ENCODE measurements around the gene ZNF219. TPM values are rescaled to one million over a fixed set of nuclear protein-coding genes. Genes with fewer than 3 reads are reported as not detected.

ZNF219 gene
- total and polyA plus RNA-seq, 2 of the 13 experiments (the other 11 are each of a cell fraction or from before 2014, with no cell fraction given), result 34.5 to 36.6 TPM

DNA sequence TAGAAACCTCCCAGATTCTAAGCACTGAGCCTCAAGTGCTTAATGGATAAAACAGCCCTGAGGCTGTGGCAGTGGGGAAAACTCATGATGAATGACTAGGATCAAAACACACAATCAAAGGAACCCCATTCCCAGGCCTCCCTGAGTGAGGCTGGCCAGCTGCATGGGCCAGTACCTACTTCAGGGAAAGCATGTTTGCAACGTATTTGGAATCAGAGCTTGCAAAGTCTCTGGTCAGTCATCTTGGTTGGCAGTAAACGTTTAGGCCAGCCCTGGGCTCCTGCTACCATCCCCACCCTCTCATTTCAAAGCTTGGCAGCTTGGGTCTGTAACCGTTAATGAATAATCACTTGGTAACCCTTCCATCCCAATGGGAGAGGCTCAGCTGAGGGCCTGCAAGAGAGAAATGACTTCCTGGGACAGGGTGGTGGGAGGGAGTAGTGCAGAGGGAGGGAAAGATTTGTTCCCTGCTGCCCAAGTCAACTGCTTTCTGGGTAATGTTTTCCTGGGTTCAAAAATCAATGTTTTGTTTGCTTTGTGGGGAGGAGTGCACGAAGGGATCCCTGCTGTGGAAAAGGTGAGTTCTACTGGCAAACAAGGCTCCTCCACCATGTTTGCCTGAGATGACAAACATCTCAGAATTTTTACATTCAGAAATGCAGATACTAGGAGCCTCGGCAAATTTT, 42.9 kb downstream of the ZNF219 start (continued):
- TF ChIP-seq, protein P1, sequence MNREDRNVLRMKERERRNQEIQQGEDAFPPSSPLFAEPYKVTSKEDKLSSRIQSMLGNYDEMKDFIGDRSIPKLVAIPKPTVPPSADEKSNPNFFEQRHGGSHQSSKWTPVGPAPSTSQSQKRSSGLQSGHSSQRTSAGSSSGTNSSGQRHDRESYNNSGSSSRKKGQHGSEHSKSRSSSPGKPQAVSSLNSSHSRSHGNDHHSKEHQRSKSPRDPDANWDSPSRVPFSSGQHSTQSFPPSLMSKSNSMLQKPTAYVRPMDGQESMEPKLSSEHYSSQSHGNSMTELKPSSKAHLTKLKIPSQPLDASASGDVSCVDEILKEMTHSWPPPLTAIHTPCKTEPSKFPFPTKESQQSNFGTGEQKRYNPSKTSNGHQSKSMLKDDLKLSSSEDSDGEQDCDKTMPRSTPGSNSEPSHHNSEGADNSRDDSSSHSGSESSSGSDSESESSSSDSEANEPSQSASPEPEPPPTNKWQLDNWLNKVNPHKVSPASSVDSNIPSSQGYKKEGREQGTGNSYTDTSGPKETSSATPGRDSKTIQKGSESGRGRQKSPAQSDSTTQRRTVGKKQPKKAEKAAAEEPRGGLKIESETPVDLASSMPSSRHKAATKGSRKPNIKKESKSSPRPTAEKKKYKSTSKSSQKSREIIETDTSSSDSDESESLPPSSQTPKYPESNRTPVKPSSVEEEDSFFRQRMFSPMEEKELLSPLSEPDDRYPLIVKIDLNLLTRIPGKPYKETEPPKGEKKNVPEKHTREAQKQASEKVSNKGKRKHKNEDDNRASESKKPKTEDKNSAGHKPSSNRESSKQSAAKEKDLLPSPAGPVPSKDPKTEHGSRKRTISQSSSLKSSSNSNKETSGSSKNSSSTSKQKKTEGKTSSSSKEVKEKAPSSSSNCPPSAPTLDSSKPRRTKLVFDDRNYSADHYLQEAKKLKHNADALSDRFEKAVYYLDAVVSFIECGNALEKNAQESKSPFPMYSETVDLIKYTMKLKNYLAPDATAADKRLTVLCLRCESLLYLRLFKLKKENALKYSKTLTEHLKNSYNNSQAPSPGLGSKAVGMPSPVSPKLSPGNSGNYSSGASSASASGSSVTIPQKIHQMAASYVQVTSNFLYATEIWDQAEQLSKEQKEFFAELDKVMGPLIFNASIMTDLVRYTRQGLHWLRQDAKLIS (CRISPR knock-in tag; IDR thresholded peaks at IDR 0.05), result no peak; the same call in 1 of the 2 replicates
- TF ChIP-seq TBP (CRISPR knock-in tag; IDR thresholded peaks at IDR 0.05) (no peak), ONECUT2 (CRISPR knock-in tag; IDR thresholded peaks at IDR 0.05) (peak; percentile 87), ZNF850 (CRISPR knock-in tag; conservative IDR thresholded peaks at IDR 0.05) (no peak), PRPF4 (IDR thresholded peaks at IDR 0.05; ENCODE audit: low read depth, low read length, poor library complexity, severe bottlenecking) (no peak), KDM3A (CRISPR knock-in tag; IDR thresholded peaks at IDR 0.05; ENCODE audit: low read depth) (no peak), DNMT3B (CRISPR knock-in tag; conservative IDR thresholded peaks at IDR 0.05) (no peak), RFX5 (IDR thresholded peaks at IDR 0.05; ENCODE audit: low read depth, low read length) (no peak), NR2C2 (CRISPR knock-in tag; IDR thresholded peaks at IDR 0.05; ENCODE audit: borderline replicate concordance) (peak; percentile 55), KLF15 (CRISPR knock-in tag; IDR thresholded peaks at IDR 0.05; ENCODE audit: borderline replicate concordance) (no peak), ZNF121 (CRISPR knock-in tag; IDR thresholded peaks at IDR 0.05) (no peak), RAD51 (IDR thresholded peaks at IDR 0.05; ENCODE audit: borderline replicate concordance) (no peak), ELF1 (CRISPR knock-in tag; IDR thresholded peaks at IDR 0.05) (peak; percentile 75), NKX3-1 (CRISPR knock-in tag; IDR thresholded peaks at IDR 0.05) (peak; percentile 85; the same call in 1 of the 2 replicates)
- TF ChIP-seq, protein P2, sequence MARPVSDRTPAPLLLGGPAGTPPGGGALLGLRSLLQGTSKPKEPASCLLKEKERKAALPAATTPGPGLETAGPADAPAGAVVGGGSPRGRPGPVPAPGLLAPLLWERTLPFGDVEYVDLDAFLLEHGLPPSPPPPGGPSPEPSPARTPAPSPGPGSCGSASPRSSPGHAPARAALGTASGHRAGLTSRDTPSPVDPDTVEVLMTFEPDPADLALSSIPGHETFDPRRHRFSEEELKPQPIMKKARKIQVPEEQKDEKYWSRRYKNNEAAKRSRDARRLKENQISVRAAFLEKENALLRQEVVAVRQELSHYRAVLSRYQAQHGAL (CRISPR knock-in tag; IDR thresholded peaks at IDR 0.05; ENCODE audit: not compliant biosample characterization), result peak; percentile 37
- TF ChIP-seq, protein P3, sequence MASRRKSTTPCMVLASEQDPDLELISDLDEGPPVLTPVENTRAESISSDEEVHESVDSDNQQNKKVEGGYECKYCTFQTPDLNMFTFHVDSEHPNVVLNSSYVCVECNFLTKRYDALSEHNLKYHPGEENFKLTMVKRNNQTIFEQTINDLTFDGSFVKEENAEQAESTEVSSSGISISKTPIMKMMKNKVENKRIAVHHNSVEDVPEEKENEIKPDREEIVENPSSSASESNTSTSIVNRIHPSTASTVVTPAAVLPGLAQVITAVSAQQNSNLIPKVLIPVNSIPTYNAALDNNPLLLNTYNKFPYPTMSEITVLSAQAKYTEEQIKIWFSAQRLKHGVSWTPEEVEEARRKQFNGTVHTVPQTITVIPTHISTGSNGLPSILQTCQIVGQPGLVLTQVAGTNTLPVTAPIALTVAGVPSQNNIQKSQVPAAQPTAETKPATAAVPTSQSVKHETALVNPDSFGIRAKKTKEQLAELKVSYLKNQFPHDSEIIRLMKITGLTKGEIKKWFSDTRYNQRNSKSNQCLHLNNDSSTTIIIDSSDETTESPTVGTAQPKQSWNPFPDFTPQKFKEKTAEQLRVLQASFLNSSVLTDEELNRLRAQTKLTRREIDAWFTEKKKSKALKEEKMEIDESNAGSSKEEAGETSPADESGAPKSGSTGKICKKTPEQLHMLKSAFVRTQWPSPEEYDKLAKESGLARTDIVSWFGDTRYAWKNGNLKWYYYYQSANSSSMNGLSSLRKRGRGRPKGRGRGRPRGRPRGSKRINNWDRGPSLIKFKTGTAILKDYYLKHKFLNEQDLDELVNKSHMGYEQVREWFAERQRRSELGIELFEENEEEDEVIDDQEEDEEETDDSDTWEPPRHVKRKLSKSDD (CRISPR knock-in tag; IDR thresholded peaks at IDR 0.05; ENCODE audit: low read depth), result peak; percentile 77; the same call in 1 of the 2 replicates
- TF ChIP-seq, protein P4, sequence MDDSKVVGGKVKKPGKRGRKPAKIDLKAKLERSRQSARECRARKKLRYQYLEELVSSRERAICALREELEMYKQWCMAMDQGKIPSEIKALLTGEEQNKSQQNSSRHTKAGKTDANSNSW (CRISPR knock-in tag; IDR thresholded peaks at IDR 0.05; ENCODE audit: borderline replicate concordance), result no peak
- TF ChIP-seq, protein P5, sequence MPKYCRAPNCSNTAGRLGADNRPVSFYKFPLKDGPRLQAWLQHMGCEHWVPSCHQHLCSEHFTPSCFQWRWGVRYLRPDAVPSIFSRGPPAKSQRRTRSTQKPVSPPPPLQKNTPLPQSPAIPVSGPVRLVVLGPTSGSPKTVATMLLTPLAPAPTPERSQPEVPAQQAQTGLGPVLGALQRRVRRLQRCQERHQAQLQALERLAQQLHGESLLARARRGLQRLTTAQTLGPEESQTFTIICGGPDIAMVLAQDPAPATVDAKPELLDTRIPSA (CRISPR knock-in tag; IDR thresholded peaks at IDR 0.05; ENCODE audit: borderline replicate concordance), result no peak
- TF ChIP-seq, protein P6, sequence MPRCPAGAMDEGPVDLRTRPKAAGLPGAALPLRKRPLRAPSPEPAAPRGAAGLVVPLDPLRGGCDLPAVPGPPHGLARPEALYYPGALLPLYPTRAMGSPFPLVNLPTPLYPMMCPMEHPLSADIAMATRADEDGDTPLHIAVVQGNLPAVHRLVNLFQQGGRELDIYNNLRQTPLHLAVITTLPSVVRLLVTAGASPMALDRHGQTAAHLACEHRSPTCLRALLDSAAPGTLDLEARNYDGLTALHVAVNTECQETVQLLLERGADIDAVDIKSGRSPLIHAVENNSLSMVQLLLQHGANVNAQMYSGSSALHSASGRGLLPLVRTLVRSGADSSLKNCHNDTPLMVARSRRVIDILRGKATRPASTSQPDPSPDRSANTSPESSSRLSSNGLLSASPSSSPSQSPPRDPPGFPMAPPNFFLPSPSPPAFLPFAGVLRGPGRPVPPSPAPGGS (CRISPR knock-in tag; IDR thresholded peaks at IDR 0.05), result 0 out of 2 replicates have a peak, but pooled peaks have one; percentile 58

Data from HepG2 (cell line).